Subcutaneous abdominal adipose tissue (tissue), 5 donors: Measurements from ENCODE around the gene ATP11C.
"Not testable (repeated sequence)": the region's sequence is repeated elsewhere in the genome, so short reads cannot be mapped to it uniquely, and the experiment has no call there.

Experiments used
- H3K27ac ChIP-seq: one replicate; pipeline ENCODE4 v1.7.0; 2013; ENCODE audit warnings: low read depth, mild to moderate bottlenecking, inconsistent platforms, low read length, moderate library complexity
- H3K27me3 ChIP-seq, 5 donors: one replicate each; pipeline ENCODE4 v1.7.0; 2013; ENCODE audit warnings: low read length in 5 of 5, inconsistent platforms in 1 of 5; ENCODE audit not compliant: control insufficient read depth in 5 of 5, insufficient read depth in 4 of 5
- H3K36me3 ChIP-seq, 5 donors: one replicate each; pipeline ENCODE4 v1.7.0; 2013; ENCODE audit warnings: low read length in 5 of 5; ENCODE audit not compliant: control insufficient read depth in 5 of 5, insufficient read depth in 5 of 5
- H3K4me1 ChIP-seq, 5 donors: one replicate each; pipeline ENCODE4 v1.7.0; 2013; ENCODE audit warnings: low read length in 5 of 5, mild to moderate bottlenecking in 3 of 5, moderate library complexity in 1 of 5; ENCODE audit not compliant: control insufficient read depth in 5 of 5, insufficient read depth in 5 of 5
- H3K4me3 ChIP-seq, 5 donors: one replicate each; pipeline ENCODE4 v1.7.0; 2013; ENCODE audit warnings: low read length in 5 of 5, low read depth in 1 of 5
- H3K9ac ChIP-seq, 5 donors: one replicate each; pipeline ENCODE4 v1.7.0; 2013; ENCODE audit warnings: low read length in 5 of 5, mild to moderate bottlenecking in 4 of 5, moderate library complexity in 3 of 5
- H3K9me3 ChIP-seq, 5 donors: one replicate each; pipeline ENCODE4 v1.7.0; 2013; ENCODE audit warnings: low read length in 5 of 5; ENCODE audit not compliant: control insufficient read depth in 5 of 5
- donor health status: healthy.
- donor health status: healthy.
- donor health status: healthy.
- donor health status: healthy.
- donor health status: healthy.

ATP11C gene

DNA sequence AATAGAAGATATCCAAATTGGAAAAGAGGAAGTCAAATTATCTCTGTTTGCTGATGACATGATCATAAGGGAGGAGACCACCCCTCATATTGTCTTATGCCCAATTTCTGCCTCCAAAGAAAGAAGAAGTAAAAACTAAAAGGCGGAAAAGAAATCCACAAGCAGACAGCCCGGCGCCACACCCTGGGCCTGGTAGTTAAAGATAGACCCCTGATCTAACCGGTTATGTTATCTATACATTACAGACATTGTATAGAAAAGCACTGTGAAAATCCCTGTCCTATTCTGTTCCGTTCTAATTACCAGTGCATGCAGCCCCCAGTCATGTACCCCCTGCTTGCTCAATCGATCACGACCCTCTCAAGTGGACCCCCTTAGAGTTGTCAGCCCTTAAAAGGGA lies 247.7 kb downstream of the ATP11C start:
- H3K27ac ChIP-seq, H3K27me3 ChIP-seq, H3K4me1 ChIP-seq, H3K36me3 ChIP-seq, H3K9me3 ChIP-seq, H3K4me3 ChIP-seq, H3K9ac ChIP-seq: not testable (repeated sequence)

GRCh38 chrX:139680356-139680755 lies 252.5 kb downstream of the ATP11C start:
- Histone ChIP-seq H3K4me1 (no peaks in the 10 kb centered on the region), H3K27me3 (peaks cover 0 to 2% (median 0%) of the 10 kb centered on the region in 5 donors), H3K27ac (no peak overlapping the region), H3K9ac (no peak overlapping the region), H3K36me3 (no peaks in the 10 kb centered on the region), H3K9me3 (no peaks in the 10 kb centered on the region), H3K4me3 (no peak overlapping the region)
